Muscle of leg (tissue), 11 donors: ENCODE measurements around the gene ITGA11. TPM values are rescaled to one million over a fixed set of nuclear protein-coding genes. Genes with fewer than 3 reads are reported as not detected.

Experiments
- DNase-seq: peaks from one replicate; pipeline ENCODE4 v3.0.0; 2013
- H3K27ac ChIP-seq: one replicate; pipeline ENCODE4 v1.5.1; 2013; ENCODE audit warnings: mild to moderate bottlenecking, low read length, control low read depth
- H3K27me3 ChIP-seq: one replicate; pipeline ENCODE4 v1.6.1; 2013; ENCODE audit warnings: low read length; ENCODE audit not compliant: control insufficient read depth, insufficient read depth
- H3K36me3 ChIP-seq: one replicate; pipeline ENCODE4 v1.6.1; 2013; ENCODE audit warnings: low read length; ENCODE audit not compliant: control insufficient read depth, insufficient read depth
- H3K4me1 ChIP-seq: one replicate; pipeline ENCODE4 v1.6.1; 2013; ENCODE audit warnings: low read length; ENCODE audit not compliant: control insufficient read depth, insufficient read depth
- H3K4me3 ChIP-seq: one replicate; pipeline ENCODE4 v1.5.1; 2013; ENCODE audit warnings: low read length, control low read depth
- H3K9me3 ChIP-seq: replicated peaks from 2 replicates; pipeline ENCODE4 v1.6.1; 2013; ENCODE audit warnings: low read depth, low read length; ENCODE audit not compliant: control insufficient read depth
- WGBS: methylation state at CpG from one replicate; pipeline ENCODE4 v1.1.5; 2013; ENCODE audit warnings: missing lambda C conversion rate; ENCODE audit not compliant: insufficient coverage; 5-methylcytosine and 5-hydroxymethylcytosine counted together
- polyA plus RNA-seq, 8 donors: library from polyadenylated mRNA; unstranded; fragments of 120-200 nt; gene quantifications; one replicate each; pipeline versions ENCODE4 v1.2.1 to v1.2.3, GENCODE V29; 2013; ENCODE audit warnings: inconsistent platforms in 1 of 8, low replicate concordance in 1 of 8; ENCODE audit not compliant: insufficient read length in 8 of 8, insufficient read depth in 1 of 8
- total RNA-seq: library from RNA; stranded (reverse); fragments of 120-200 nt; gene quantifications from one replicate; pipeline ENCODE4 v1.2.4, GENCODE V29; 2013

The ITGA11 gene
- total and polyA plus RNA-seq, 9 donors: 1.8 to 17.9 (median 5.5) TPM

- no peaks in the 10 kb centered on the region for H3K36me3 ChIP-seq
- whole genome bisulfite sequencing: 0% methylated on average over 1 of the region's 2 CpGs
- no peaks in the 10 kb centered on the region for H3K27me3 ChIP-seq
- H3K27ac ChIP-seq: no peak overlapping the region
- no peak overlapping the region for H3K4me3 ChIP-seq
- H3K9me3 ChIP-seq: no peaks in the 10 kb centered on the region
- no peak for DNase-seq
- H3K4me1 ChIP-seq: peaks cover 4% of the 10 kb centered on the region
Observed at GRCh38 chr15:68447976-68448755, 16.2 kb upstream of the ITGA11 start.

- Histone ChIP-seq H3K4me1 (peaks cover 4% of the 10 kb centered on the region), H3K27ac (no peak overlapping the region), H3K9me3 (no peaks in the 10 kb centered on the region), H3K27me3 (no peaks in the 10 kb centered on the region), H3K36me3 (no peaks in the 10 kb centered on the region), H3K4me3 (no peak overlapping the region)
- WGBS: 86% methylated on average over 2 of the region's 3 CpGs
- no peak for DNase-seq
Observed at GRCh38 chr15:68447209-68447608, 15.2 kb upstream of the ITGA11 start.

- Histone ChIP-seq H3K9me3 (no peaks in the 10 kb centered on the region), H3K27ac (no peak overlapping the region), H3K4me3 (no peak overlapping the region), H3K27me3 (no peaks in the 10 kb centered on the region), H3K36me3 (no peaks in the 10 kb centered on the region), H3K4me1 (peaks cover 4% of the 10 kb centered on the region)
- WGBS: 50% methylated on average over 1 of the region's 2 CpGs
- DNase-seq: peak; percentile 40
Observed at GRCh38 chr15:68445351-68445750, 13.4 kb upstream of the ITGA11 start.

GRCh38 chr15:68444336-68444735, 12.4 kb upstream of the ITGA11 start:
- Histone ChIP-seq H3K9me3 (no peaks in the 10 kb centered on the region), H3K27ac (no peak overlapping the region), H3K36me3 (no peaks in the 10 kb centered on the region), H3K4me1 (no peaks in the 10 kb centered on the region), H3K4me3 (no peak overlapping the region), H3K27me3 (peaks cover 4% of the 10 kb centered on the region)
- DNase-seq: no peak

DNA sequence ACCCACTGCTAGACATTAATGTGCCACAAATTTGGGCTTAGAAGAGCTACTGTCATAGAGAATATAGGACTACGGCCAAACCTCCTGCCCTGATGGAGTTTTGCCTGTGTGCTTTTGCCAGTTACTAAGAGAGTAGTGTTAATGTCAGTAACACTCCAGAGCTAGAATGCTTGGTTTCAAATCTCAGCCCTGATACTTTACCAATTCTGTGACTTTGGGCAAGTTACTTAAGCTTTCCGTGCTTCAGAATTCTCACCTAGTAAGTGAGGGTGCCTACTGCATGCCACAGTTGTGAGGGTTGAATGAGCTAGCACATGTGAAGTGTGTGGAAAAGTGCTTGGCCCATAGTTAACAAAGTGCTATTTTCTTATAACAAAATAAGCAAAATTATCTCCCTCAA, 10.9 kb upstream of the ITGA11 start:
- Histone ChIP-seq H3K27me3 (peaks cover 8% of the 10 kb centered on the region), H3K4me3 (no peak overlapping the region), H3K36me3 (no peaks in the 10 kb centered on the region), H3K9me3 (no peaks in the 10 kb centered on the region), H3K27ac (no peak overlapping the region), H3K4me1 (no peaks in the 10 kb centered on the region)
- no CpG with 5 or more reads among the region's 2 CpGs for WGBS
- peak; percentile 30 for DNase-seq

GRCh38 chr15:68442041-68442440, 10.1 kb upstream of the ITGA11 start:
- DNase-seq: no peak
- H3K36me3 ChIP-seq: no peaks in the 10 kb centered on the region
- H3K27ac ChIP-seq: no peak overlapping the region
- no peaks in the 10 kb centered on the region for H3K9me3 ChIP-seq
- WGBS: 100% methylated on average over 3 of the region's 4 CpGs
- no peak overlapping the region for H3K4me3 ChIP-seq
- H3K4me1 ChIP-seq: no peaks in the 10 kb centered on the region
- H3K27me3 ChIP-seq: peaks cover 11% of the 10 kb centered on the region

DNA sequence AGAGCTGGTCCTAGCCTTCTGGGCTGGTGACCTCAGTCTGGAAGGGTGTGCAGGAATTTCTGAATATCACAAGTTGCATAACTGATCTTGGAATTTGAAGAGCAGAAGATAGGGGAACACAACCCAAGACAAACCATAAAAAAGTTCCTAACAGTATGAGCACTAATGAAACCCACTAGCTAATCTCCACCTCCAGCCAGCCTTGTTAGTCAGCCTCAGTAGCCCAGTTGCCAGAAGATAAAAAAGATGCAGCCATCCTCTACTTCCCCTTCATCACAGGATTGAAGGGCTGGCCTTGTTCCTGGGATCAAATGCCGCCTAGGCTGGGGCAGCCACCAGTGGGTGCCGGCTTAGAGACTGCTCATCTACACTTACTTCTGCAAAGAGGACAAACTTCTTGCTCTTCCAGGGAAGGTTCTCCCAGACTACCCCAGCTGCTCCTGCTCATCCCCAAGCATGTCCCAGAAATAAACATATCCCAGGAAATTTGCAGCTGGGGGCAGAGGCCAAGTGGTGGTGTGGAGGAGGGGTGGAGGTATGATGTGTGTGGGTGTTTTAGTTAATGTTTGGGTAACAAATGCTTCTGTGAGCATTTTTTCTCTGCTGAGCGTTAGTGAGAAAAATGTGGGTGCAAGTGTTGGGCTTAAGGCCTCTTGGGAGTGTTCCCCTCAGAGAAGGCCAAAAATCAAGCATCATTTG, 9.2 kb upstream of the ITGA11 start:
- H3K27me3 ChIP-seq: peaks cover 11% of the 10 kb centered on the region
- no peaks in the 10 kb centered on the region for H3K36me3 ChIP-seq
- DNase-seq: no peak
- no peak overlapping the region for H3K4me3 ChIP-seq
- H3K4me1 ChIP-seq: no peaks in the 10 kb centered on the region
- H3K9me3 ChIP-seq: no peaks in the 10 kb centered on the region
- 50% methylated on average over 2 of the region's 3 CpGs for WGBS
- H3K27ac ChIP-seq: no peak overlapping the region

DNA sequence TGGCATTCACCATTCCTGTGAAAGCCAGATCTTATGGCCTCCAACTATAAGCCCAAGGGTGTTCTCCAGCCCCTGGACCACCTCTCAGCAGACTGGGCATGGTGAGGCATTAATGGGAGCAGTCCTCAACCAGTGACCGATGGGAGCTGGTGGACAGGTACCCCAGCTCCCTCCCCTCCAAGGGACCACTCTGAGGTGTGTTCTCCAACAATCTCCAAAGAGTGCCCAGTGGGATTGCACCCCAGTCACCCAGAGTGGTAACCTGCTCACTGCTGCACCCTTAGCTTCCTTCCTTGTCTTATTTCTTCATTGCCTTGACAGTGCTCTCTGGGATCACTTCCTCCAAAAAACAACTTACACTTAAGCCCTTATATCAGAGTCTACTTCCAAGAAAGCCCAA, 8.2 kb upstream of the ITGA11 start:
- peaks cover 11% of the 10 kb centered on the region for H3K27me3 ChIP-seq
- H3K4me1 ChIP-seq: no peaks in the 10 kb centered on the region
- H3K4me3 ChIP-seq: no peak overlapping the region
- no peaks in the 10 kb centered on the region for H3K9me3 ChIP-seq
- H3K36me3 ChIP-seq: no peaks in the 10 kb centered on the region
- DNase-seq: no peak
- WGBS: no CpG with 5 or more reads among the region's 1 CpG
- no peak overlapping the region for H3K27ac ChIP-seq

- no peaks in the 10 kb centered on the region for H3K36me3 ChIP-seq
- no peaks in the 10 kb centered on the region for H3K9me3 ChIP-seq
- no peak overlapping the region for H3K27ac ChIP-seq
- WGBS: 84% methylated on average over 5 of the region's 5 CpGs
- H3K4me1 ChIP-seq: no peaks in the 10 kb centered on the region
- no peak overlapping the region for H3K4me3 ChIP-seq
- no peak for DNase-seq
- peaks cover 11% of the 10 kb centered on the region for H3K27me3 ChIP-seq
Observed at GRCh38 chr15:68439506-68439905, 7.5 kb upstream of the ITGA11 start.

DNA sequence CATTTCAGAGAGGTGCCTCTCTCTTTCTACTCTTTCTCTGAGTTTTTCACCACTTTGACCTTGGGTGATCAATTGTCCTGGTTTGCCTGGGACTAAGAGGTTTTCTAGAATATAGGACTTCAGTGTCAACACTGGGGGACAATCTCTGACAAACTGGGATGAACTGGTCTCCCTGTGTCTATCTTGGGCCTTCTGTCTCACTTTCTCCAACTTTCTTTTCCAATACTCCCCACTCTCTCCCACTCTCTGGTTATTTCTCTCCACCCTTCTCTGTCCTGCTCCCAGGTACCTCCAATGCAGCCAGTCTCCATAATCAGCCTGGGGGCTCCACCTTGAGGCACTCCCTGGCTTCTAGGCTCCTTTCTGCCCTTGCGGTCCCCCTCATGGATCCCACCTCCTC, 4.7 kb upstream of the ITGA11 start:
- Histone ChIP-seq H3K27me3 (peaks cover 35% of the 10 kb centered on the region), H3K4me1 (peaks cover 7% of the 10 kb centered on the region), H3K27ac (no peak overlapping the region), H3K36me3 (no peaks in the 10 kb centered on the region), H3K4me3 (no peak overlapping the region), H3K9me3 (no peaks in the 10 kb centered on the region)
- WGBS: no CpG with 5 or more reads among the region's 1 CpG
- no peak for DNase-seq
